Raji (cell line): ENCODE measurements around the gene INSIG1.

ENCODE experiments used
- POLR2A ChIP-seq: IDR thresholded peaks from 2 replicates; pipeline ENCODE4 v1.6.1; 2011; ENCODE audit warnings: low read depth, low read length, control low read depth; ENCODE audit not compliant: insufficient read depth

INSIG1 gene

GRCh38 chr7:155323001-155323638 is 25.4 kb downstream of the INSIG1 start:
- TF ChIP-seq POLR2A = no peak

- TF ChIP-seq POLR2A = no peak
Measured at GRCh38 chr7:155324012-155324917, 26.6 kb downstream of the INSIG1 start.

GRCh38 chr7:155324918-155325235 is 27.2 kb downstream of the INSIG1 start:
- no peak for TF ChIP-seq POLR2A

DNA sequence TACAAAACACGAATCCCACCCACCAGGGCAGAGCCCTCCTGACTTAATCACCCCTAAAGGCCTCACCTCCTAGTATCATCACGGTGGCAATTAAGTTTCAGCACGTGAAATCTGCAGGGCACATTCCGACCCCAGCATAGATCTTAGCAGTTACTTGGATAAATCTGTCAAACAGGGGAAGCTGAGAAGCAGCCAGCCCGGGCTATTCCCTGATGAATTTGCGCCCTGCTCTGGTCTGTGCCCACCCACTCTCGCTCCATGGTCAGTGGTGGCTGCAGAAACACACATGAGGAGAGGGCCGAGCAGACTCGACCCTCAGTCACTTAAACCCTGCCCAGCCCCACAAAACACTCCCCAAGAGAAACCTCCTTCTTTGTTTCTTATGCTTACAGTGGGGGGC is 28.7 kb downstream of the INSIG1 start:
- TF ChIP-seq POLR2A = no peak

DNA sequence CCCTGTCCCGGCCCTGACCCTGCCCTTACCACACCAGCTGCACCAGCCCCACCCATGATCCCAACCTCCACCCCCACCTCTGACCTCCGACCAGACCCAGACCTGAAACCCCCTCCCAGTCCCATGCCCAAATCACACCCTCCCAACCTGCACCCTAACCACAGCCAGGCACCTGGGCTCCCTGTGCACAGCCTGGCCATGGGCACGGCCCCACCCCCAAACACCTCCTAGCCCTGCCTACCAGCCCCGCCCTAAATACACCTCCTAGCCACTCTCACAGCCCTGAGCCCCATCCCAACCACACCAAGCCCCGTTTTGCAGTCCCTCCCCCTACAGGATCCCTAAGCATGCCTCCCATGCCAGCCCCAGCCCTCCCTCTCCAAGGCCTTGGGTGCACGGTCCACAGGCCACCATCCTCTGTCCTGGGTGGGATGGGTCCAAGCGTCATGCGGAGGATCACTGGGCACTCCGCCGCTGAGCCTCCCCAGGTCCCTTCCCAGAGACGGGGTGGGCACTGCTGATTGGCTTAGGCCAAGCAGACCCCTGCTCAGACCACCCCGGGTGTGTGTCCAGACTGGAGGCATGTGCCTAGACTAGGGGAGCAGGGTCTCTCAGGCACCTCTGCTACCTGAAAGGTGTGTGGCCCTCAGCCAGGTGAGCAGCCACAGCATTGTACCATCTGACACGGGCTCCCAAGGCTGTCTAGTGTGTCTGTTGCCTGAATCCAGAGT is 30.1 kb downstream of the INSIG1 start:
- no peak for TF ChIP-seq POLR2A

GRCh38 chr7:155329225-155329624 is 31.5 kb downstream of the INSIG1 start:
- no peak for TF ChIP-seq POLR2A

- TF ChIP-seq POLR2A = no peak
Measured at GRCh38 chr7:155331396-155331795, 33.7 kb downstream of the INSIG1 start.

DNA sequence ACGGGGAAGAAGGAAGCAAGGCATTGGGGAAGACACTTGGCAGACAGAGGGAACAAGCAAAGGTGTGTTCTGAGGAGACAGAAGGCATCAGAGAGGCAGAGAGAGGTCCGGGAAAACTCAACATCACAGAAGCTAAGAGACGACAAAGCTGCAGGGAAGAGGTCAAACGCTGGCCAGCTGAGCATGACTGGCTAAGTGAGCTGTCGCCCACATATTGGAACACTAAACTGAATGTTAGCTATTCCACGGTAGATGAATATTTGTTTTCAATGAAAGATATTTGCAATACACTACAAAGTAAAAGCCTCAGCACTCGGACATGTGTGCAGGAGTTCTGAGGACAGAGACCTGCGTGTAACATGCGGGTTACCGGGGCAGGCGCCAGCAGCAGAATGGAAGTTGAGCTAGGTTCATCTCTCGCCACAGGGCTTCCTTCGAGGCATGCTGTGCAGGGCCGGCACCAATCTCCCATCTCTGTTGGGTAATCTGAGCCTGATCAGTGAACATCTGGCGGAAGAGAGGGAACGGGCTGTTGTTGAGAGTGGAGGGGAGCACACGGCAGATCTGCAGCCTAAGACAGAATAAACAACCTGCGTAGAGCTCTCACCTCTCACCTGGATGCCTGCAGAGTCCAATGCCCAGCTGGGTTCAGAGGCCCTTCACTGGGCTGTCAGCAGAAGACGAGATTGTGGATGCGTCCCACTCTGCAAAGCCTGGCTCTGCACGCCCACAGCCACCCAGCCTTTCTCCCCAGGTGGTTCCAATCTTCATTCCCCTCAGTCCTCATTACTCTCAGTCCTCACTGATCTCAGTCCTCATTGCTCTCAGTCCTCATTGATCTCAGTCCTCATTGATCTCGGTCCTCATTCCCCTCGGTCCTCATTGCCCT is 35.9 kb downstream of the INSIG1 start:
- TF ChIP-seq POLR2A = no peak

GRCh38 chr7:155336812-155337602 is 39.3 kb downstream of the INSIG1 start:
- TF ChIP-seq POLR2A = no peak

DNA sequence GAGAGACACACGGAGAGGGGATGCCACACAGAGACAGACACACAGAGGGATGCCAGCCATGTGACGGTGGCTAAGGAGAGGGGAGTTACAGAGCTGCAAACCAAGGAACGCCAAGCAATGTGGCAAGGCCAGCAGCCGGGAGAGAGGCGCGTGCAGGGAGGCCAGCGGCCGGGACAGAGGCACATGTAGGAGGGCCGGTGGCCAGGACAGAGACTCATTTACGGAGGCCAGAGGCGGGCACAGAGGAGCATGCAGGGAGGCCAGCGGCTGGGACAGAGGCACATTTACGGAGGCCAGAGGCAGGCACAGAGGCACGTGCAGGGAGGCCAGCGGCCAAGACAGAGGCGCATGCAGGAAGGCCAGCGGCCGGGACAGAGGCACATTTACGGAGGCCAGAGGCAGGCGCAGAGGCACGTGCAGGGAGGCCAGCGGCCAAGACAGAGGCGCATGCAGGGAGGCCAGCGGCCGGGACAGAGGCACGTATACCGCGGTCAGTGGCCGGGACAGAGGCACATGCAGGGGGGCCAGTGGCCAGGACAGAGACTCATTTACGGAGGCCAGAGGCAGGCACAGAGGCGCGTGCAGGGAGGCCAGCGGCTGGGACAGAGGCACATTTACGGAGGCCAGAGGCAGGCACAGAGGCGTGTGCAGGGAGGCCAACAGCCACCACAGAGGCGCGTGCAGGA is 40.4 kb downstream of the INSIG1 start:
- TF ChIP-seq POLR2A = no peak

GRCh38 chr7:155338632-155339320 is 41.1 kb downstream of the INSIG1 start:
- TF ChIP-seq POLR2A = no peak

DNA sequence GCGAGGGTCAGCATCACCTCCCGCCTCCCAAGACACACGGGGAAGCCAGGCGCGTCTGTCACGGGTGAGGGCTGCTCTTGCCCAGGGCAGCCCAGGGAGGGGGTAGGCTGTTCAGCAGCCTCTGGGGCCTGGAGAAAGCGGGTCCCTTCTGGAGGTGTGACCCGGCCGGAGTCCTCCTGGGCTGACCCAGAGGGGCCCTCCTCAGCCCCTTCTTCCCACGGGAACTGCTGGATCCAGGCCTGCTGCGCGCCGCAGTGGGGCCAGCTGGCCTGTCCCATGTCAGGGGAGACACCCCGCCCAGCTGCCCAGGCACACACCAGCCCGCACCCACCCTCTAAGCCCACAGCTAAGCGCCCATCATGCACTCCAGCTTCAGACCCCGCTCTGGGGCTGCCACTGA is 41.8 kb downstream of the INSIG1 start:
- no peak for TF ChIP-seq POLR2A

GRCh38 chr7:155340071-155340531 is 42.4 kb downstream of the INSIG1 start:
- TF ChIP-seq POLR2A = no peak
